GM18907 (cell line): ENCODE data around the gene SOAT2.
"Not testable (repeated sequence)": the region's sequence is repeated elsewhere in the genome, so short reads cannot be mapped to it uniquely, and the experiment has no call there.

Source experiments
- ATAC-seq: cut with Tn5 transposase; IDR thresholded peaks from one replicate; pipeline ENCODE4 v1.9.1; 2021; ENCODE audit warnings: mild to moderate bottlenecking, moderate library complexity; ENCODE audit not compliant: unreplicated experiment

SOAT2 gene

GRCh38 chr12:53101931-53102781 lies 1.1 kb upstream of the SOAT2 start:
- no peak for ATAC-seq

DNA sequence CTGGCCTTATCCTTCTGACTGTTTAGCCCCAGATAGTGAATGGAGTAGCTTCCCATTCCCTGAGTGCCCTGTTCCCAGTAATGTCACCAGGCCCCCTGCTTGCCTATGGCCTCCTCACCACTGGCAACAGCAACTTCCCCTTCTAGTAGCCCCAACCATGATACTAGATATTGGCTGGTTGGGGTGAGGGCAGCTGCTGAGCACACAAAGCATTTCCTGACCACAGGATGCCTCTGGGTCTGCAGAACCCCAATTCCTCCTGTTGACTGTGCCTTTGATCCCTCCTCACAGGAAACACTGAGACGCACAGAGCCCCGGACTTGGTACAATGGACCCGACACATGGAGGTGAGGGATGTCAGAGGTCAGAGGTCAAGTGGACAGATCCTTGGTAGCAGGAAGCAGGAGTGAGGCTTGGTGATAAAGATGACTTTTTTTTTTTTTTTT lies 597 bp downstream of the SOAT2 start:
- peak; percentile 52 for ATAC-seq

- ATAC-seq = no peak
These were observed 2.0 kb downstream of the SOAT2 start for GRCh38 chr12:53105256-53105655.

- ATAC-seq = no peak
These were observed 2.6 kb downstream of the SOAT2 start for GRCh38 chr12:53105712-53106439.

GRCh38 chr12:53107122-53107521 lies 3.8 kb downstream of the SOAT2 start:
- ATAC-seq = no peak

GRCh38 chr12:53112431-53112830 lies 9.1 kb downstream of the SOAT2 start:
- not testable (repeated sequence) for ATAC-seq

DNA sequence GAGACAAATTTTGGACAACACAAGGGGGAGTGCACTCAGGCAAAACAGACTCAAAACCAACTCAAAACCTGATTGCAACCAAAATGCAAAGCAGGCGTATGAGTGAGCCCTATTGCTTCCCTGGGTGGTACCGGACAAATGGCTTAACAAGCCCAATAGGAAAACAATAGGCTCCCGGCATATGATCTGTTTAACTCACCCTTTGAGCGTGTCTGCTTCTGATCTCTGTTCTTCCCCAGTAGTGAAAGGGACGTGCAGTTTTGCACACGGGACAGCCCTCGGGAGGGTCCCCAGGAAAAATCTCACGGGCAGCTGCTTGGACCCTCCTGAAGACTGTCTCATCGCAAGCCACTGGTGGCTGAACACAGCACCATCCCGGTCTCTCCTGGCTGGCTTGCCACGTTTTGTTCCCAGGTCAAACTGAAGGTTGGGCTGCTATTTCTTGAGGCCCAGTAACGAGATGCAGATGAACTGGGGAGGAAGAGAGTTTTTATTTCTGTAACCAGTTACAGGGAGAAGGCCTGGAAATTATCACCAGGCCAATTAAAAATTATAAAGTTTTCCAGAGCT lies 9.9 kb downstream of the SOAT2 start:
- no peak for ATAC-seq

DNA sequence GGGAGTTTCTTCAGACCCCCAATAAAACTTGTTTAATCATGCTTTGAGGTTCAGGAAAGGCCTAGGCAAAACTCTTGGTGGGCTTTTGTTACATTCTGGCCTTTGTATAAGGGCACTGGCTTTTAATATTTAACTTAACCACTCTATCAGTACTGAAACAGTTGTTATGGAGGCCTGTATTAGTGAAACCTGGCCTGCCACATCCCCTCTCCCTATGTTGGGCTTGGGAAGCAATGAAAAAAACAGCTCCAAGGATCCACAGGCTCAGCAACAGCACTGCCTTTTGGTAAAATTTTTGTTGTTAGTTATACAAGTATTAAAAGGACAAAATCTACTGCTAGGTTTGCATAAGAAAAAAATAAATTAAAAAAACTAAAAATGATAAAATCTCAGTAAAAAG lies 10.7 kb downstream of the SOAT2 start:
- no peak for ATAC-seq

DNA sequence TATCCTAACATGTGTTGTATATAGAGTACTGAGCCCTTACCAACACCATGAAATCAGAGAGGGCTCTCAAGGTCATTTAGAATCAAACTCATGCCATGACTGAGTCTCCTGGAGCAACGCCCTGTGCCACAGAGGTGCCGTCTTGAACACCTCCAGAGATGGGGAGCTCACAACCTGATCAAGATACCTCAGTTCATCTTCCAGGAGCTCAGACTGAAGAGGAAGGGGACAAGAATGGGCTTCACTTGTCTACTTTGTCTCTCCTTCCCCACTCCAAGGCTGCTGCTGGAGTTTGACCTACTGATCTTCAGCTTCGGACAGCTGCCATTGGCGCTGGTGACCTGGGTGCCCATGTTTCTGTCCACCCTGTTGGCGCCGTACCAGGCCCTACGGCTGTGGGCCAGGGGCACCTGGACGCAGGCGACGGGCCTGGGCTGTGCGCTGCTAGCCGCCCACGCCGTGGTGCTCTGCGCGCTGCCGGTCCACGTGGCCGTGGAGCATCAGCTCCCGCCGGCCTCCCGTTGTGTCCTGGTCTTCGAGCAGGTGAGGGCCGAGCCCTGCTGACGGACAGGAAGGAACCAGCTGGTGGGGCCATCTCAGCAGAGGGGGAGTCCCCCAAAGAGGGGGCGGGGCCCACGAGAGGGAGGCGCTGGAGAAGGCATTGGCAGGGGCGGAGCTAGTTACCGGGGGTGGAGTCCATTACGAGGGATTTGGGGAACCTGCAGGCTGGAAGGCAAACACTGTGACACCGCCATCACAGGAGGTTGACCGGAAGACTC lies 12.0 kb downstream of the SOAT2 start:
- ATAC-seq = no peak

GRCh38 chr12:53115891-53116648 lies 12.8 kb downstream of the SOAT2 start:
- ATAC-seq = no peak

DNA sequence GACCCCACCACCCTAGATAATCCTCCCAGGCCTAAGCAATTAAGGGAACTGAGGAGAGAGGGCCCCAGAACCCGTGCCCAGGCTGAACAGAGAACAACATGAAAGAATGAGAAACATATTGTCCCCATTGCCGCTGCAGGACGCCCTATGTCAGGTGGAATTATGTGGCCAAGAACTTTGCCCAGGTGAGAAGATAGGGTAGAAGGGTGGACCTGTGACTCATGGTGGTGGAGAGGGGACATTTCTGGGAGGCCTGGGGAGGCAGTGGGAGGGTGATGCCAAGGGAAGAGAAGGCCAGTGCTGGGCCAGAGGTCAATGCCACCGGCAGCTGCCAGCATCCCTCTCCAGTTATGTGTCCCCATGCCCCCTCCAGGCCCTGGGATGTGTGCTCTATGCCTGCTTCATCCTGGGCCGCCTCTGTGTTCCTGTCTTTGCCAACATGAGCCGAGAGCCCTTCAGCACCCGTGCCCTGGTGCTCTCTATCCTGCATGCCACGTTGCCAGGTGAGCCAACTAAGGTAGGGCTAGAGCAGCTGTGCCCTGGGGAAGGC lies 15.5 kb downstream of the SOAT2 start:
- ATAC-seq = no peak

GRCh38 chr12:53120685-53121525 lies 17.6 kb downstream of the SOAT2 start:
- ATAC-seq = no peak

GRCh38 chr12:53122961-53123468 lies 19.7 kb downstream of the SOAT2 start:
- no peak for ATAC-seq

DNA sequence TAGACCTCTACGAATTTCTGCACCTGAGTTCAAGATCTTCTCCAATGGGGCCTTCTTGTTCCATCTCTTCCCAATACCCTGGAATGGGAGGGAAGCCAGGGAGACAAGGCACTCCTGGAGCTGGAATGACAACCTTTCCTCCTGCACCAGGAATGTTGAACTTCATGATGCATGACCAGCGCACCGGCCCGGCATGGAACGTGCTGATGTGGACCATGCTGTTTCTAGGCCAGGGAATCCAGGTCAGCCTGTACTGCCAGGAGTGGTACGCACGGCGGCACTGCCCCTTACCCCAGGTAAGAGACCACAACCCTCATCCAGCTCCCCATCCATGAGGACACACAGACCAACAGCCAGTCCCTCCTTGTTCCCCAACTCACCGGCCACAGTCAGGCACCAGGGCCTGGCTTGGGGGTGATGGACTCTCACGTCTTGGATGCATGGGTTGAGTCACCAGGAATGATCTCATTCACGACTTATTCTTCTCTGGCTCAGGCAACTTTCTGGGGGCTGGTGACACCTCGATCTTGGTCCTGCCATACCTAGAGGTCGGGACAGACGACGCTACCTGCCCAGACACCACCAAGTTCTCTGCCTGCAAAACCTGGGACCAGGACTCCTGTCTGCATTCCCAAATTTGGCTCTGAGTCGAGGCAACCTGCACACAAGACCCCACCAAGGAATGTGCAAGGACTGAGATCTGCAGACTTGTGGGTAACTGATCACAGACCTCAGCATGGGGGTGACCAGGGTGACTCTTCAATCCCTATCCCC lies 20.5 kb downstream of the SOAT2 start:
- no peak for ATAC-seq

DNA sequence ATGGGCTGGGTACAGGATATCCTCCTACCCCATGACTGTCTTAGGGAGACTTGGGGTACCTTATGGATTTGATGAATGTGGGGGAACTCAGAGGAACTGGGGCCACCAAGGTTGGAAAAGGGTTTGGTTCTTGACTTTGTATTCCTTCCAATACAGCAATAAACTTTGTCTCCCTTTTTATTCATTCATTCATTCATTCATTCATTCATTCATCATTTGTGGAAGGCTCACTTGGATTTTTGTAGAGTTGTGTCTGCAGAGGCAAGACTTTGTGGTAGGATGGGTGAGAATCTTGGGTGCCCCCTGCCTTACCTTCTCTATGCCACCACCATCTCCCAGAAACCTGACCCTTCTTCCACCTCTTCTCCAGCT lies 21.1 kb downstream of the SOAT2 start:
- ATAC-seq = no peak

DNA sequence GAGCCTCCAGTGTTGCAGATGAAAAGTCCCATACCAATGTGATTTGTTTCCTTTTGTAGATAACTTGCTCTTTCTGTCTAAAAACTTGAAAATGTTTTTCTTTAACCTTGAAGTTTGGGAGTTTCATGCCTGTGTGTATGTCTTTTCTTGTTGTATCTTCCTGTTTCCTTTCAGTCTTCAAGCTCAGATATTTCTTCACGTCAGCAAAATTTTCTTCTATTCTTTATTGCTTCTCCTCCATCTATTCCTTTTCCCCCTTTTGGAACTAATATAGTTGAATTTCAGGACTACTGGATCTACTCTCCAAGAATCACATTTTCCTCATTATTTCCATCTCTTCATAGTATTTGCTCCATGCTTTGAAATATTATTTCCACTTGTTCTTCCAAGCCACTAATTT lies 23.9 kb downstream of the SOAT2 start:
- no peak for ATAC-seq

DNA sequence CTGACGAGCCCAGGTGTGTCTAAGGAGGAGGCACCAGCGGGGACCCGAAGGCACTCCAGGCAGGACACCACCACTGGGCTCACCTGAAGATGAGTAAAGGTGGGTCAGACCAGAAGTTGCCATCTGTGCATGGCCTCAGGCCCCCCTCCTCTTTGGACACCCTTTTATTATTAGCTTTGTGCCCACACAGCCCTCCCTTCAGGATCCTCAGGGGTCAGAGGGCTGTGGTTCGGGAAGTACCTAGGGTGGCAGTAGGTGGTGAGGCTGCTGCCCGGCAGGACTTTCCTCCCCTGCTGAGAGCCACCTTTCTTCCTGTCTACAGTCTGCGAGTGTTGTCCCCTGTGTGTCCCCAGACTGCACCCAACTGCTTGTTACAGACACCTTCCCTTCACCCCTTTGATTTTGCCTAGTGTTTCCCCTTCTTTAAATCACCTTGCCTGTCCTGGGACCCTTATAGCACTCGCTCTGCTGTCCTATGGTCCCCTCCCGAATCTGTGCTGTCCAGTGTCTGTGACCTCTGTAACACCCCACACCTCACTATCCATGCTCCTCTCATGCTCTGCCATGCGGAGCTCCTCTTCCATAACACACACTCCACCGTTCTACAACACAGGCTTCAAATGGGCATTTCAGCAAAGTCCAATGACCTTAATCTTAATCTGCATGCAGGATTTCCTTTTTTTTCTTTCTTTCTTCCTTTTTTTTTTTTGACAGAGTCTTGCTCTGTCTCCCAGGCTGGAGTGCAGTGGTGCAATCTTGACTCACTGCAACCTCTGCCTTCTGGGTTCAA lies 25.7 kb downstream of the SOAT2 start:
- no peak for ATAC-seq
